ENCODE data around the gene DENND10. TPM values are rescaled to one million over a fixed set of nuclear protein-coding genes. Genes with fewer than 3 reads are reported as not detected.

The DENND10 gene
- total and polyA plus RNA-seq, 2 donors (not counting 1 experiment from before 2014, with no cell fraction given), result 116 to 125 TPM

GRCh38 chr10:119165171-119166117, 61.5 kb downstream of the DENND10 start, which contains the start of gene SFXN4:
TSS of gene SFXN4 (minus strand) at chr10:119165714. CDS start at chr10:119165647, 67 bp downstream.
- no peaks in the 10 kb centered on the region for H3K27me3 ChIP-seq (ENCODE audit: control insufficient read depth, insufficient read depth, low read length)
- H3K9ac ChIP-seq (ENCODE audit: insufficient read depth, low read length), result peak within 1 kb of the TSS; percentile 69
- H3K4me2 ChIP-seq (ENCODE audit: extremely low read depth, insufficient read depth, low read length), result peak within 1 kb of the TSS; percentile 93
- H4K20me1 ChIP-seq (ENCODE audit: control insufficient read depth, extremely low read depth, insufficient read depth, low read length), result no peaks in the 10 kb centered on the region
- H2AFZ ChIP-seq (ENCODE audit: low read length), result peak within 1 kb of the TSS; percentile 75
- H3K79me2 ChIP-seq (ENCODE audit: control insufficient read depth, insufficient read depth, low read length), result no peaks in the 10 kb centered on the region
- peaks cover 5% of the 10 kb centered on the region for H3K36me3 ChIP-seq (ENCODE audit: control insufficient read depth, insufficient read depth, low read length)
- DNase-seq (ENCODE audit: low read depth in 2 of 2), result peak; percentile 43 to 51
- no peaks in the 10 kb centered on the region for H3K9me3 ChIP-seq (ENCODE audit: control insufficient read depth, insufficient read depth, low read depth, low read length)
- peak within 1 kb of the TSS; percentile 33 to 77 (median 63) for H3K4me3 ChIP-seq (replicated peaks in 1 of 4; ENCODE audit: control extremely low read depth in 1 of 4, insufficient read depth in 1 of 4, low read depth in 3 of 4, low read length in 4 of 4)
- TF ChIP-seq CTCF (conservative IDR thresholded peaks at IDR 0.05 in 1 of 2, IDR thresholded peaks at IDR 0.05 in 1 of 2; ENCODE audit: low read depth in 1 of 2, low read length in 2 of 2) (no peak), EZH2 (IDR thresholded peaks at IDR 0.05; ENCODE audit: low read length, missing control alignments) (no peak)
- peaks cover 4% of the 10 kb centered on the region for H3K4me1 ChIP-seq (ENCODE audit: control insufficient read depth, extremely low read depth, insufficient read depth, low read length)
- H3K27ac ChIP-seq (ENCODE audit: insufficient read depth, low read length), result peak within 1 kb of the TSS; percentile 59

GRCh38 chr10:119166118-119166500, 62.2 kb downstream of the DENND10 start:
- peak overlapping the region; percentile 59 for H3K27ac ChIP-seq (ENCODE audit: insufficient read depth, low read length)
- DNase-seq (ENCODE audit: low read depth in 2 of 2), result no peak
- peak overlapping the region; percentile 33 to 77 (median 61) for H3K4me3 ChIP-seq (replicated peaks in 1 of 4; ENCODE audit: control extremely low read depth in 1 of 4, insufficient read depth in 1 of 4, low read depth in 3 of 4, low read length in 4 of 4)
- peak overlapping the region; percentile 69 for H3K9ac ChIP-seq (ENCODE audit: insufficient read depth, low read length)
- H3K4me1 ChIP-seq (ENCODE audit: control insufficient read depth, extremely low read depth, insufficient read depth, low read length), result peaks cover 4% of the 10 kb centered on the region
- H4K20me1 ChIP-seq (ENCODE audit: control insufficient read depth, extremely low read depth, insufficient read depth, low read length), result no peaks in the 10 kb centered on the region
- H3K9me3 ChIP-seq (ENCODE audit: control insufficient read depth, insufficient read depth, low read depth, low read length), result no peaks in the 10 kb centered on the region
- peak overlapping the region; percentile 93 for H3K4me2 ChIP-seq (ENCODE audit: extremely low read depth, insufficient read depth, low read length)
- TF ChIP-seq CTCF (conservative IDR thresholded peaks at IDR 0.05 in 1 of 2, IDR thresholded peaks at IDR 0.05 in 1 of 2; ENCODE audit: low read depth in 1 of 2, low read length in 2 of 2) (no peak), EZH2 (IDR thresholded peaks at IDR 0.05; ENCODE audit: low read length, missing control alignments) (no peak)
- H3K27me3 ChIP-seq (ENCODE audit: control insufficient read depth, insufficient read depth, low read length), result no peaks in the 10 kb centered on the region
- H3K79me2 ChIP-seq (ENCODE audit: control insufficient read depth, insufficient read depth, low read length), result no peaks in the 10 kb centered on the region
- peaks cover 7% of the 10 kb centered on the region for H3K36me3 ChIP-seq (ENCODE audit: control insufficient read depth, insufficient read depth, low read length)
- H2AFZ ChIP-seq (ENCODE audit: low read length), result no peak overlapping the region

GRCh38 chr10:119166564-119166963, 62.7 kb downstream of the DENND10 start:
- Histone ChIP-seq H3K9ac (ENCODE audit: insufficient read depth, low read length) (no peak overlapping the region), H3K79me2 (ENCODE audit: control insufficient read depth, insufficient read depth, low read length) (no peaks in the 10 kb centered on the region), H3K36me3 (ENCODE audit: control insufficient read depth, insufficient read depth, low read length) (peaks cover 7% of the 10 kb centered on the region), H3K9me3 (ENCODE audit: control insufficient read depth, insufficient read depth, low read depth, low read length) (no peaks in the 10 kb centered on the region), H3K27me3 (ENCODE audit: control insufficient read depth, insufficient read depth, low read length) (no peaks in the 10 kb centered on the region), H3K27ac (ENCODE audit: insufficient read depth, low read length) (no peak overlapping the region), H3K4me1 (ENCODE audit: control insufficient read depth, extremely low read depth, insufficient read depth, low read length) (peaks cover 4% of the 10 kb centered on the region), H3K4me3 (replicated peaks in 1 of 4; ENCODE audit: control extremely low read depth in 1 of 4, insufficient read depth in 1 of 4, low read depth in 3 of 4, low read length in 4 of 4) (no peak overlapping the region), H3K4me2 (ENCODE audit: extremely low read depth, insufficient read depth, low read length) (no peak overlapping the region), H2AFZ (ENCODE audit: low read length) (no peak overlapping the region), H4K20me1 (ENCODE audit: control insufficient read depth, extremely low read depth, insufficient read depth, low read length) (no peaks in the 10 kb centered on the region)
- TF ChIP-seq CTCF (conservative IDR thresholded peaks at IDR 0.05 in 1 of 2, IDR thresholded peaks at IDR 0.05 in 1 of 2; ENCODE audit: low read depth in 1 of 2, low read length in 2 of 2), result no peak
- TF ChIP-seq EZH2 (IDR thresholded peaks at IDR 0.05; ENCODE audit: low read length, missing control alignments), result no peak
- no peak for DNase-seq (ENCODE audit: low read depth in 2 of 2)

All from fibroblast of lung (primary cell).